Left renal cortex interstitium (tissue), 4 donors: Measurements from ENCODE around the gene CCM2. TPM values are rescaled to one million over a fixed set of nuclear protein-coding genes. Genes with fewer than 3 reads are reported as not detected.
"Not testable (repeated sequence)": the region's sequence is repeated elsewhere in the genome, so short reads cannot be mapped to it uniquely, and the experiment has no call there.

Experiments used
- DNase-seq, 4 donors: peaks; one replicate each; pipeline ENCODE4 v3.0.0-alpha.2; 2013; ENCODE audit warnings: low read depth in 4 of 4, low spot score in 2 of 4, missing footprints in 1 of 4
- polyA plus RNA-seq, 4 donors: library from polyadenylated mRNA; unstranded; fragments of 120-200 nt; gene quantifications; one replicate each; pipeline ENCODE4 v1.2.1, GENCODE V29; 2013; ENCODE audit not compliant: insufficient read length in 4 of 4

Gene CCM2
- polyA plus RNA-seq, 4 donors = 23.1 to 32.6 (median 29.4) TPM

DNA sequence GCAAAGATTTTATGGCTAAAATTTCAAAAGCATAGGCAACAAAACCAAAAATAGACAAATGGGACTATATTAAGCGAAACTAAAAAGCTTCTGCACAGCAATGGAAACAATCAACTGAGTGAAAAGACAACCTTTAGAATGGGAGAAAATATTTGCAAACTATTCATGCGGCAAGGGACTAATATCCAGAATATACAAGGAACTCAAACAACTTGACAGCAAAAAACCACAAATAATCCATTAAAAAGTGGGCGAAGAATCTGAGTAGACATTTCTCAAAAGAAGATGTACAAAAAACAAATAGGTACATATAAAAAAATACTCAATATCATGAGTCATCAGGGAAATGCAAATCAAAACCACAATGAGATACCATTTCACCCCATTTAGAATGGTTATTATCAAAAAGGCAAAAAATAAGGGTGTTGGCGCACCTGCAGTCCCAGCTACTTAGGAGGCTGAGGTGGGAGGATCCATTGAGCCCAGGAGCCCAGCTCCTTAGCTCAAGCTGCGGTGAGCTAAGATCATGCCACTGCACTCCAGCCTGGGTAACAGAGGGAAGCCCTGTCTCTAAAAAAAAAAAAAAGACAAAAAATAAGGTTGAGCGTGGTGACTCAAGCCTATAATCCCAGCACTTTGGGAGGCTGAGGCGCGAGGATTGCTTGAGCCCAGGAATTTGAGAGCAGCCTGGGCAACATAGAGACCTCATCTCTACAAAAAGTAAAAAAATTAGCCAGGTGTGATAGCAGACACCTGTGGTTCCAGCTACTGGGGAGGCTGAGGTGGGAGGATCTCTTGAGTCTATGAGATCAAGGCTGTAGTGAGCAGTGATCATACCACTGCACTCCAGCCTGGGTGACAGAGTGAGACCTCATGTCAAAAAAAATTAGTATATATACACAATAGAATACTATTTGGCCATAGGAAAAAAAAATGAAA is 4.2 kb upstream of the CCM2 start:
- DNase-seq = no peak

DNA sequence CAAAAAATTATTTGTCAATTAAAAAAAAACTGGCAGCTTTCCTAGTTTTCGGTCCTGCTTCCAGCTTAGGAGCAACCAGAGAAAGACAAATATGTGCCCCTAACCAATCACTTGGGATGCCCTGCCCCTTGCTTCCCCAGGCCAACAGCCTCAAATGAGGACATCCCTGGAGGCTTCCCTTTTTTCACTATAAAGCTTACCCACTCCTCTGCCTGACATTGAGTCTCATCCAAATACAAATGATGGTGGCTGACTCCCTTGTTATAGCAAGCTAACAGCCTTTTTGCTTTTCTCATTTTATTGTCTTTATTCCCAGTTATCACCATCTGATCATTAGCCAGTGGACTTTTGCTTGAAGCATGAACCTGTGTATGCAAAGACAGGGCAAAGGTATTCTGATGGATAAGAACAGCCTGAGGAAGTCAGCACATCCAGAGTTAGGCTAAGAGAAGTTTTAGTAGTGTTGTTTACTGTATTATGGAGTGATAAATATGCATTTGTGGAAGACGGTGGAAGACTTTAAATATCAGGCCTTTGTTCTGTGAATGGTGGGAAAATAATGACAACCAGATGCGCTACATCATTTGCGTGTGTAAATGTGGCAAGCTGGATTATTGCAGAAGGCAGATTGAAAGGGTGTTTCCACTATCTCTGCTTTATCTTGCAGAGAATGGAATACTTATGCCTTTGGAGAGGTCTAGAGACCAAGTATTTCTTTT is 1.7 kb upstream of the CCM2 start:
- no peak for DNase-seq

DNA sequence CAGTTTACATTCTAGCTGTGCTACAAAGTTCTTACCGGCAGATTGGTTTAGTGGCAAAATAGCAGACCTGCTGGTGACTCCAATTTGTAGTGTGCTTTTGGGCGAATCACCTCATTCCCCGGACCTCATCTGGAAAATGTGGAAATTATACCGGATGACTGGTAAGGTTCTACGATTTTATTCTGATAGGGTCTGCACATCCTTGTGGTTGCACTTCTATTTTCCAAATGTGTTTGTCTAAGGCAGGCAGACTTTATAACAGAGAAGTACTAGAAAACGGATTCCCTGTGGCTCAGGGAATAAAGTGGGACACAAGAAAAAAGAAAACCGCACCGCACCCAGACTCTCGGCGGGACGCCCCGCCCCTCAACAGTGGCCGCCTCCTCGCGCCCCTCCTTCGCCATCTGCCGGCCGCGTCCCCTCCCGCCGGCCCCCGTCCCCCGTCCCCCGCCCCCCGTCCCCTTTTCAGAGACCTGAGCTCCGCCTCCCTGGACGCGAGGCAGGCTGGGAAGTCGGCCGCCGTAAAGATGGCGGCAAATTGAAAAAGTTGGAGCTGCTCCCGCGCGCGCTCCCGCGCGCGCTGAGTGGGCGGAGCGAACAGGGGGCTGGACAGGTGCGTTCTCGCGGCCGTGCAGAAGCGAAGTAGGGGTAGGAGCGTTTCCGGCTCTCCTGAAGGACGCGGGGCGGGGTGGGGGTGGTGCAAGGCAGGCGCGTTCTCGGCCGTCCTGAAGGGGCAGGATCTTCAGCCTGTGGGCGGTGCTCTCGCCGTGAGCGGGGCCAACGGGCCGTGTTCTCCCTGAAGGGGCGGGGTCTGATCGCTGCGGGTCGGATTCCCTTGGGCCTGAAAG is 532 bp upstream of the CCM2 start:
- DNase-seq = peak; percentile 91 to 99 (median 96)

DNA sequence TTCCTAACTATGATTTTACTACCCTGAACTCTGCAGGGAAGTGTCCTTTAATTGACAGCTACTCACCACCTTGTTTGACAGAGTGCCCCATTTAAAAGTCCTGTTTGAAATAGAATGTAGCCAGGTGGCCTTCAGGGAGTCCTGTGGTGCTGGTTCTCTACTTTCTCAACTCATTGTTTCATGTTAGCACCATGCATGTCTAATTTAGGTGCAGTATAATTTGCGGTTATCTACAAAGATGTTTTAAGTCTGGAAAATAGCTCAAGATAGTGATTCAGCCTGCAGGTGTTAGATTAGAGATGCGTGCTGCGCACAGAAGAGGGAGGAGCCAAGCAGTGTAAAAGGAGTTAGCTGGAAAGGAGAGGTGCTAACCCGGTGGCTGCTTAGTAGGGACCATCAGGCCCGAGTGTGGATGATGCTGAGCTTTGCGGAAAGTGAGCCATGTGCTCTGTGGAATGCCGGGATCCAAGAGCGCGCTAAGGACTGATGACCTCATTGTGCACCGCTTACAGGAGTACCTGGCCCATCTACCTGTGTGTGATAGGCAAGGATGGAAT is 1.2 kb downstream of the CCM2 start:
- DNase-seq = no peak

GRCh38 chr7:45001826-45002225 is 1.8 kb downstream of the CCM2 start:
- DNase-seq = no peak

- no peak for DNase-seq
Measured at GRCh38 chr7:45003789-45004188, 3.8 kb downstream of the CCM2 start.

DNA sequence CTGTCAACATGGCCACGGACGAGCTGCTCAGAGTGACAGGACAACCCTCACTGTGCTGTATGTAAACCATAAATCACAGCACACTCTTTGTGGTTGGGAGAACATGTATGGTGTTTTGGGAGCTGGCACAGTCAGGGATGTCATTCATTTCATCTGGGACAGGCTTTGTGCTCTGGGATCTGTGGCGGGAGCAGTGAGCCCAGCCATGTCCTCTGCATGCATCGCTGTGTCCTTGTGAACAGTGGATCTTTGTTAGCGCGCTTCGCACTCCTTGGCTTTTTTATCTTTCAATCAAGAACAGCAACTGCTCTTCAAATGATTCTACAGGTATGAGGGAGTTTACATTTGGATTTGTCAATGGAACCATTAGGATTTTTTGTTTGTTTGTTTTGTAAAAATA is 7.1 kb downstream of the CCM2 start:
- DNase-seq = no peak

DNA sequence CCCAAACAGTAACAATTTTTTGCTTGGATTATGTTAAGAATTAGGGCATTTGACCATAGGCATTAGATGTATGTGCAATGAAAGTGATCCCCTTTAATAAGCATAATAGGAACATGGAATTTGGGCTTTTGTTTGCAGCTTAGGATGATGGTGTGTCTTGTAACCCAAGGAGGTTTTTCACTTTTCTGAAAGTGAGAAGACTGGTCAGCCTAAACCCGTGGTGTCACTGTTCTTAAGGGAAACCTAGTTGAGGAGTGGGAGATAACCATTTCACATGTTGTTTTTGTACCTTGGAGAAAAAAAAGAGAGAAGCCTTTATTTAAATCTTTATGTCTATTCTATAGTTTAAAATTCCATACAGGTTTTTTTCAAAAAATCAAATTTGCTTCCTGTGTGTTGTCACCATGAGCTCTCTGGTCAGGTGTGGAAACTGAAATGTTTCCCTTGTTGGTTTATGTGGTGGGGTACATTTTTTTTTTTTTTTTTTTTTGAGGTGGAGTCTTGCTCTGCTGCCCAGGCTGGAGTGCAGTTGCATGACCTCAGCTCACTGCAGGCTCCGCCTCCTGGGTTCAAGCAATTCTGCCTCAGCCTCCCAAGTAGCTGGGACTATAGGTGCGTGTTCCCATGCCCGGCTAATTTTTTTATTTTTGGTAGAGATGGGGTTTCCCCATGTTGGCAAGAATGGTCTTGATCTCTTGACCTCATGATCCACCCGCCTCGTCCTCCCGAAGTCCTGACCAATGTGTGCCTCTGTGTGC is 7.7 kb downstream of the CCM2 start:
- no peak for DNase-seq

DNA sequence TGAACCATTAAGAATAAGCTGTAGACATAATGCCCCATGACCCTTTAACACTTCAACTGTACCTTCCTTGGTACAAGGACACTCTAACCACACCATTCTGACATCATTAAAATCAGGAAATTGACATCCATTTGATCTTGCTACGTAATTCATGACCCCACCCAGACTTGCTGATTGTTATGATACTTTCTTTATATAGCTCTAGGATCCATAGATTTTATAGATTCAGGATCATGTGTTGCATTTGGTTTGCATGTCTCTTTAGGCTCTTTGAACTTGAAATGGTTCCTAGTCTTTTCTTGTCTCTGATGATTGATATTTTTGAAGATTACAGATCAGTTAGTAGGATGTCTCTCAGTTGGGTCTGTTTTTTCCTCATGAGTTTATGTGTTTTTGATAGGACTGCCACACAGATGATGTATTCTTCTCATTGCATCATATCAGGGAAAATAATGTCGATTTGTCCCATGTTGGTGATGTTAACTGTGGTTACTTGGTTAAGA is 13.5 kb downstream of the CCM2 start:
- DNase-seq = no peak

GRCh38 chr7:45015313-45015712 is 15.3 kb downstream of the CCM2 start:
- DNase-seq = no peak

- DNase-seq = no peak
Measured at GRCh38 chr7:45017253-45017652, 17.3 kb downstream of the CCM2 start.

- no peak for DNase-seq
Measured at GRCh38 chr7:45020915-45021314, 20.9 kb downstream of the CCM2 start.

- no peak for DNase-seq
Measured at GRCh38 chr7:45021604-45022296, 21.7 kb downstream of the CCM2 start.

GRCh38 chr7:45024126-45024744 is 24.2 kb downstream of the CCM2 start:
- DNase-seq = no peak

DNA sequence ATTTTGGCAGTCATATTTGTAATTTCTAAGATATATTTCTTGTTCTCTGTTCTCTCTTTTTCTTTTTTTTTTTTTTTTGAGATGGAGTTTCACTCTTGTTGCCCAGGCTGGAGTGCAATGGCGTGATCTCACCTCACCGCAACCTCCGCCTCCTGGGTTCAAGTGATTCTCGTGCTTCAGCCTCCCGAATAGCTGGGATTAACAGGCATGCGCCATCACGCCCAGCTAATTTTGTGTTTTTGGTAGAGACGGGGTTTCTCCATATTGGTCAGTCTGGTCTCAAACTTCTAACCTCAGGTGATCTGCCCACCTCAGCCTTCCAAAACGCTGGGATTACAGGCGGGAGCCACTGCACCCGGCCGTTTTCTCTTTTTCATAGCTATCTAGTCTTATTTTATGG is 25.5 kb downstream of the CCM2 start:
- DNase-seq = not testable (repeated sequence)

GRCh38 chr7:45026013-45026412 is 26.0 kb downstream of the CCM2 start:
- DNase-seq = no peak

GRCh38 chr7:45026984-45027773 is 27.2 kb downstream of the CCM2 start:
- DNase-seq = no peak

GRCh38 chr7:45027774-45028114 is 27.7 kb downstream of the CCM2 start:
- DNase-seq = no peak
